ENCODE data around the gene NSA2. TPM values are rescaled to one million over a fixed set of nuclear protein-coding genes. Genes with fewer than 3 reads are reported as not detected.

Gene NSA2
- total and polyA plus RNA-seq, 9 of the 15 experiments (the other 6 are each of a cell fraction or from before 2014, with no cell fraction given), result 60.2 to 246 (median 183) TPM

DNA sequence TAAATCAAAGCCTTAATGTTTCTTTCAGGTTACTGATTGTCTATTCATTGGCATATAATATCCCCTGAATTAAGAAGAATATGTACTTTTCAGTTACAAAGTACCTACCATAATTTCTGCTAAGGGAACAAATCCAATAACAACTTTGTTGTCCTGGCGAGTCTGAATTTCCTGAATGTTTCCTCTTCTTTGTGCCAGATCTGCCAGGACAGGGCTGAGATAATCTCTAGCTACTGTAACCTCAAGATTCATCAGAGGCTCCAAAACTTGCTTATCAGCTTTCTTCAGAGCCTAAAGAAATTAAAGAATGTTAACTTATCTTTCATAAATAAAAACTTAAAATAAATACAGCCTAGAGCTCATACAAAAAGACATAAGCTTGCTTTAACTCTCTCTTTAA lies 44.8 kb upstream of the NSA2 start (continued):
- TF ChIP-seq, protein P1, sequence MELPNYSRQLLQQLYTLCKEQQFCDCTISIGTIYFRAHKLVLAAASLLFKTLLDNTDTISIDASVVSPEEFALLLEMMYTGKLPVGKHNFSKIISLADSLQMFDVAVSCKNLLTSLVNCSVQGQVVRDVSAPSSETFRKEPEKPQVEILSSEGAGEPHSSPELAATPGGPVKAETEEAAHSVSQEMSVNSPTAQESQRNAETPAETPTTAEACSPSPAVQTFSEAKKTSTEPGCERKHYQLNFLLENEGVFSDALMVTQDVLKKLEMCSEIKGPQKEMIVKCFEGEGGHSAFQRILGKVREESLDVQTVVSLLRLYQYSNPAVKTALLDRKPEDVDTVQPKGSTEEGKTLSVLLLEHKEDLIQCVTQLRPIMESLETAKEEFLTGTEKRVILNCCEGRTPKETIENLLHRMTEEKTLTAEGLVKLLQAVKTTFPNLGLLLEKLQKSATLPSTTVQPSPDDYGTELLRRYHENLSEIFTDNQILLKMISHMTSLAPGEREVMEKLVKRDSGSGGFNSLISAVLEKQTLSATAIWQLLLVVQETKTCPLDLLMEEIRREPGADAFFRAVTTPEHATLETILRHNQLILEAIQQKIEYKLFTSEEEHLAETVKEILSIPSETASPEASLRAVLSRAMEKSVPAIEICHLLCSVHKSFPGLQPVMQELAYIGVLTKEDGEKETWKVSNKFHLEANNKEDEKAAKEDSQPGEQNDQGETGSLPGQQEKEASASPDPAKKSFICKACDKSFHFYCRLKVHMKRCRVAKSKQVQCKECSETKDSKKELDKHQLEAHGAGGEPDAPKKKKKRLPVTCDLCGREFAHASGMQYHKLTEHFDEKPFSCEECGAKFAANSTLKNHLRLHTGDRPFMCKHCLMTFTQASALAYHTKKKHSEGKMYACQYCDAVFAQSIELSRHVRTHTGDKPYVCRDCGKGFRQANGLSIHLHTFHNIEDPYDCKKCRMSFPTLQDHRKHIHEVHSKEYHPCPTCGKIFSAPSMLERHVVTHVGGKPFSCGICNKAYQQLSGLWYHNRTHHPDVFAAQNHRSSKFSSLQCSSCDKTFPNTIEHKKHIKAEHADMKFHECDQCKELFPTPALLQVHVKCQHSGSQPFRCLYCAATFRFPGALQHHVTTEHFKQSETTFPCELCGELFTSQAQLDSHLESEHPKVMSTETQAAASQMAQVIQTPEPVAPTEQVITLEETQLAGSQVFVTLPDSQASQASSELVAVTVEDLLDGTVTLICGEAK (IDR thresholded peaks at IDR 0.05), result no peak
- TF ChIP-seq, protein P1 (CRISPR knock-in tag; IDR thresholded peaks at IDR 0.05), result no peak

Measured in K562 (cell line).